H1 (cell line): Measurements from ENCODE around the gene SH2B3. TPM values are rescaled to one million over a fixed set of nuclear protein-coding genes. Genes with fewer than 3 reads are reported as not detected.

ENCODE experiments used
- BCL11A ChIP-seq, 2 experiments: IDR thresholded peaks; one replicate each; pipeline ENCODE4 v1.6.1; 2011; ENCODE audit warnings: low read depth in 2 of 2, low read length in 2 of 2, mild to moderate bottlenecking in 2 of 2
- CBX8 ChIP-seq: fragments of 300-800, 300-1000 bp; sonication (generic); IDR thresholded peaks from 2 replicates; pipeline ENCODE4 v1.7.1; 2016; ENCODE audit warnings: low read depth, low read length, borderline replicate concordance
- CHD2 ChIP-seq: IDR thresholded peaks from 2 replicates; pipeline ENCODE4 v1.6.1; 2012; ENCODE audit warnings: low read length, improper control_type of control experiment
- EP300 ChIP-seq, 2 experiments: IDR thresholded peaks; 1 replicate in 1 of 2; 2 replicates in 1 of 2; pipeline ENCODE4 v1.6.1; 2011 to 2012; ENCODE audit warnings: low read depth in 2 of 2, low read length in 2 of 2, mild to moderate bottlenecking in 2 of 2, borderline replicate concordance in 1 of 2, inconsistent platforms in 1 of 2, moderate library complexity in 1 of 2
- HDAC6 ChIP-seq: IDR thresholded peaks from one replicate; pipeline ENCODE4 v1.7.1; 2012; ENCODE audit warnings: low read depth, mild to moderate bottlenecking, inconsistent platforms, low read length, moderate library complexity
- POLR2A ChIP-seq, 2 experiments: IDR thresholded peaks; 1 replicate in 1 of 2; 2 replicates in 1 of 2; pipeline ENCODE4 v1.6.1; 2011; ENCODE audit warnings: low read depth in 2 of 2, low read length in 2 of 2, mild to moderate bottlenecking in 2 of 2; ENCODE audit errors: control extremely low read depth in 1 of 2
- RNF2 ChIP-seq: fragments of 200-900, 300-1000 bp; sonication (generic); IDR thresholded peaks from 2 replicates; pipeline ENCODE4 v1.7.1; 2016; ENCODE audit warnings: borderline replicate concordance, low read depth, mild to moderate bottlenecking, antibody characterized with exemption, low read length; ENCODE audit not compliant: poor library complexity, severe bottlenecking; ENCODE audit errors: missing control alignments
- RXRA ChIP-seq: IDR thresholded peaks from 2 replicates; pipeline ENCODE4 v1.6.1; 2011; ENCODE audit warnings: low read depth, mild to moderate bottlenecking, low read length, moderate library complexity; ENCODE audit not compliant: insufficient read depth
- SIN3A ChIP-seq, 2 experiments: IDR thresholded peaks in 1 of 2; conservative IDR thresholded peaks in 1 of 2; 2 replicates each; pipeline ENCODE4 v1.6.1; 2011 to 2012; ENCODE audit warnings: low read length in 2 of 2, improper control_type of control experiment in 1 of 2, low read depth in 1 of 2, mild to moderate bottlenecking in 1 of 2
- SIX5 ChIP-seq: IDR thresholded peaks from 2 replicates; pipeline ENCODE4 v1.6.1; 2011; ENCODE audit warnings: mild to moderate bottlenecking, low read depth, low read length
- TEAD4 ChIP-seq: IDR thresholded peaks from 2 replicates; pipeline ENCODE4 v1.6.1; 2012; ENCODE audit warnings: low read depth, low read length, inconsistent platforms, mixed read lengths
- polyA plus RNA-seq, 7 experiments: library from polyadenylated mRNA; depleted of rRNA in 3 of 7; stranded (reverse) in 5 of 7; unstranded in 2 of 7; fragments of >200 nt in 5 of 7; fragments of 200-250 nt in 2 of 7; gene quantifications; 1 replicate in 5 of 7; 2 replicates in 1 of 7; 4 replicates in 1 of 7; pipeline versions ENCODE4 v1.2.1 to v1.2.3, GENCODE V29; 2011 to 2013; ENCODE audit warnings: missing spikeins in 2 of 7, mixed read lengths in 2 of 7
- total RNA-seq: library from RNA; stranded (reverse); fragmentation: NEBNext Ultra II Directional; extraction: Animal tissue kit (Norgen Biotek cat#: 25700); gene quantifications from 2 replicates; pipeline ENCODE4 v1.2.1, GENCODE V29; 2021
- TF ChIP-seq, protein P1 (sequence below): IDR thresholded peaks from 2 replicates; pipeline ENCODE4 v1.6.1; 2012; ENCODE audit warnings: inconsistent platforms
- TF ChIP-seq, protein P2 (sequence below): IDR thresholded peaks from 2 replicates; pipeline ENCODE4 v1.6.1; 2012; ENCODE audit warnings: inconsistent platforms

SH2B3 gene
- total and polyA plus RNA-seq, 2 of the 8 experiments (the other 6 are each of a cell fraction or from before 2014, with no cell fraction given), result 20.8 to 34.1 TPM

DNA sequence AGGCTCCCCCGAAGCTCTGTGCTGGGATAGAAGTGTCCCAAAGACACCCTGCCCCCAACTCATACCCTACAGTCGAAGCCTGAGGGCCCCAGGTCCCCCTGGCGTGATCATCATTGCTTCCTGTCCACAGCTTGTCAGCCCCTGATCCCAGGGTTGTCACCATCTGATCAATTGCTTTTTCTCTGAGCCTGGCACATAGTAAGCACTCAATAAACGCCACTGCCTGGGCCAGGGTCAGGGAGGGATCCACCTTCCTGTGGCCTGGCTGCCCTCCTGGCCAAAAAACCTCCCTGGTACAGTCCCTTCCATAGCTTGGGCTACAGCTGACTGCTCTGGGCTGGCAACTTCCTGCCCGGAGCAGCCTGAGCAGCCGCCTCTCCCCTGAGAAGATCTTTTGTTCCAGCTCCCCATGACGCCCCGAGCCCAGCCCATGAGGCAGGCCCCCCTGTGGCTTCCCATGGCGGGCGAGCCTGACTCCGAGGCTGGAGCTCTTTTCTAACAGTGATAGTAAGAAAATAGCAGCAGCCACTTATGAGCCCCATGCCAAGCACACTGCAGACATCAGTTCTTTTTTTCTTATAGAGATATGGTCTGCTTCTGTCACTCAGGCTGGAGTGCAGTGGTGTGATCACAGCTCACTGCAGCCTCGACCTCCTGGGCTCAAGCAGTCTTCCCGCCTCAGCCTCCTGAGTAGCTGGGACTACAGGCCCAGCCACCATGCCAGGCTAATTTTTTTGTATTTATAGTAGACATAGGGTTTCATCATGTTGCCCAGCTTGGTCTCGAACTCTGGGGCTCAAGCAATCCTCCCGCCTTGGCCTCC lies 6.5 kb downstream of the SH2B3 start (continued):
- TF ChIP-seq SIN3A (conservative IDR thresholded peaks at IDR 0.05 in 1 of 2, IDR thresholded peaks at IDR 0.05 in 1 of 2; ENCODE audit: low read depth in 1 of 2, low read length in 2 of 2), result no peak
- TF ChIP-seq, protein P1, sequence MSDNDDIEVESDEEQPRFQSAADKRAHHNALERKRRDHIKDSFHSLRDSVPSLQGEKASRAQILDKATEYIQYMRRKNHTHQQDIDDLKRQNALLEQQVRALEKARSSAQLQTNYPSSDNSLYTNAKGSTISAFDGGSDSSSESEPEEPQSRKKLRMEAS, result no peak
- no peak for TF ChIP-seq SIX5
- TF ChIP-seq RNF2, result no peak
- TF ChIP-seq, protein P2, sequence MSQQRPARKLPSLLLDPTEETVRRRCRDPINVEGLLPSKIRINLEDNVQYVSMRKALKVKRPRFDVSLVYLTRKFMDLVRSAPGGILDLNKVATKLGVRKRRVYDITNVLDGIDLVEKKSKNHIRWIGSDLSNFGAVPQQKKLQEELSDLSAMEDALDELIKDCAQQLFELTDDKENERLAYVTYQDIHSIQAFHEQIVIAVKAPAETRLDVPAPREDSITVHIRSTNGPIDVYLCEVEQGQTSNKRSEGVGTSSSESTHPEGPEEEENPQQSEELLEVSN, result peak; percentile 37; the same call in 1 of the 2 replicates
- no peak for TF ChIP-seq CHD2
- TF ChIP-seq POLR2A (IDR thresholded peaks at IDR 0.05; ENCODE audit: control extremely low read depth in 1 of 2, low read depth in 2 of 2, low read length in 2 of 2), result no peak
- 0 out of 3 replicates have a peak, but pooled peaks of 1 of the 2 experiments have one; percentile 31 for TF ChIP-seq EP300 (IDR thresholded peaks at IDR 0.05; ENCODE audit: borderline replicate concordance in 1 of 2, low read depth in 2 of 2, low read length in 2 of 2)
- TF ChIP-seq TEAD4, result no peak
- no peak for TF ChIP-seq HDAC6
- TF ChIP-seq RXRA, result no peak
- no peak for TF ChIP-seq CBX8
- no peak for TF ChIP-seq BCL11A (IDR thresholded peaks at IDR 0.05; ENCODE audit: low read depth in 2 of 2, low read length in 2 of 2)
